Left lung (tissue), 10 donors: ENCODE results near the gene YIPF4. TPM values are rescaled to one million over a fixed set of nuclear protein-coding genes. Genes with fewer than 3 reads are reported as not detected.

Experiments
- ATAC-seq: fragments of 200-7000 bp; cut with Tn5 transposase; one replicate; pipeline ENCODE4 v1.9.1; 2020; ENCODE audit warnings: moderate library complexity
- DNase-seq, 4 donors: peaks; one replicate each; pipeline ENCODE4 v3.0.0-alpha.2; 2013 to 2020
- H3K27ac ChIP-seq, 2 donors: fragments of 200-600 bp; sonication (generic) in 1 of 2; one replicate each; pipeline versions ENCODE4 v1.5.0 to v1.8.0; 2020 to 2021
- H3K27me3 ChIP-seq, 2 donors: fragments of 200-600 bp; sonication (generic) in 1 of 2; one replicate each; pipeline versions ENCODE4 v1.5.0 to v1.8.0; 2020 to 2021
- H3K36me3 ChIP-seq, 2 donors: fragments of 200-600 bp; sonication (generic) in 1 of 2; one replicate each; pipeline versions ENCODE4 v1.5.0 to v1.8.0; 2020 to 2021
- H3K4me1 ChIP-seq, 2 donors: fragments of 200-600 bp; one replicate each; pipeline ENCODE4 v1.8.0; 2021
- H3K4me3 ChIP-seq, 2 donors: fragments of 200-600 bp; sonication (generic) in 1 of 2; one replicate each; pipeline versions ENCODE4 v1.5.0 to v1.8.0; 2020 to 2021; ENCODE audit warnings: mild to moderate bottlenecking in 1 of 2
- H3K9me3 ChIP-seq, 2 donors: fragments of 200-600 bp; sonication (generic) in 1 of 2; one replicate each; pipeline versions ENCODE4 v1.5.0 to v1.8.0; 2020 to 2021
- CTCF ChIP-seq, 2 donors: fragments of 200-600 bp; sonication (generic) in 1 of 2; IDR thresholded peaks; one replicate each; pipeline versions ENCODE4 v1.5.0 to v1.8.0; 2021; ENCODE audit warnings: antibody characterized with exemption in 2 of 2
- intact Hi-C, 2 donors: fragments of 100-400 bp; cut with DNase I; formaldehyde crosslinking; loops; one replicate each; pipeline versions ENCODE4 v1.11.2 to v1.14.2; 2022
- polyA plus RNA-seq, 6 donors: library from polyadenylated mRNA; unstranded; fragments of 120-200 nt; gene quantifications; one replicate each; pipeline ENCODE4 v1.2.1, GENCODE V29; 2013; ENCODE audit not compliant: insufficient read length in 6 of 6
- total RNA-seq, 2 donors: library from RNA; stranded (reverse); fragmentation: NEBNext Ultra II Directional; extraction: Animal tissue kit (Norgen Biotek cat#: 25700); gene quantifications; one replicate each; pipeline ENCODE4 v1.2.1, GENCODE V29; 2021
- donor health status: DM: no; HTN: yes; CAD: no.
- donor health status: DM: no; HTN: no; CAD: no.

YIPF4 gene
- total and polyA plus RNA-seq, 8 donors, result 50.5 to 68.1 (median 56.2) TPM

DNA sequence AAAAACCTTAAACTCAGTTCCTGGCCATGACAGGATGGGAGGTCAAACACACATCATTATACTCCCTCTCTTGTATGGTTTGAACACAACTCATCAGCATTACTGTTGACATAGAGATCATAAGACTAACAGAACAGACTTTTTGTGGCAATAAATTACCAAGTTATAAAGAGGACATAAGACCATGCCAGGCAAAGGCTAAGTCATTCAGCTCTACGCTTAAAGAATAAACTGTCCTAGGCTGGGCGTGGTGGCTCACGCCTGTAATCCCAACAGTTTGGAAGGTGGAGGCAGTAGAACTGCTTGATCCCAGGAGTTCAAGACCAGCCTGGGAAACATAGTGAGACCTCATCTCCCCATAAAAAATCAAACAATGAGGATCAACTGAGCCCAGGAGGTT, 29.4 kb upstream of the YIPF4 start:
- TF ChIP-seq CTCF (IDR thresholded peaks at IDR 0.05), result no peak
- H3K27ac ChIP-seq, result no peak overlapping the region
- ATAC-seq, result no peak
- H3K27me3 ChIP-seq, result no peaks in the 10 kb centered on the region
- no peaks in the 10 kb centered on the region for H3K9me3 ChIP-seq
- no peak overlapping the region for H3K4me3 ChIP-seq
- intact Hi-C loops, result no loop called here
- DNase-seq, result no peak
- no peaks in the 10 kb centered on the region for H3K4me1 ChIP-seq
- peaks cover 0 to 65% of the 10 kb centered on the region in 2 donors for H3K36me3 ChIP-seq

GRCh38 chr2:32249731-32250236, 27.9 kb upstream of the YIPF4 start:
- Histone ChIP-seq H3K9me3 (no peaks in the 10 kb centered on the region), H3K4me3 (no peak overlapping the region), H3K27me3 (no peaks in the 10 kb centered on the region), H3K4me1 (no peaks in the 10 kb centered on the region), H3K36me3 (peaks cover 0 to 70% of the 10 kb centered on the region in 2 donors), H3K27ac (no peak overlapping the region)
- no peak for TF ChIP-seq CTCF (IDR thresholded peaks at IDR 0.05)
- ATAC-seq (no peak), DNase-seq (no peak)
- intact Hi-C loops, result no loop called here

GRCh38 chr2:32250290-32250689, 27.4 kb upstream of the YIPF4 start:
- H3K27ac ChIP-seq, result no peak overlapping the region
- peaks cover 0 to 73% of the 10 kb centered on the region in 2 donors for H3K36me3 ChIP-seq
- H3K9me3 ChIP-seq, result no peaks in the 10 kb centered on the region
- no peaks in the 10 kb centered on the region for H3K4me1 ChIP-seq
- DNase-seq (no peak), ATAC-seq (no peak)
- intact Hi-C loops, result no loop called here
- no peaks in the 10 kb centered on the region for H3K27me3 ChIP-seq
- no peak for TF ChIP-seq CTCF (IDR thresholded peaks at IDR 0.05)
- no peak overlapping the region for H3K4me3 ChIP-seq

DNA sequence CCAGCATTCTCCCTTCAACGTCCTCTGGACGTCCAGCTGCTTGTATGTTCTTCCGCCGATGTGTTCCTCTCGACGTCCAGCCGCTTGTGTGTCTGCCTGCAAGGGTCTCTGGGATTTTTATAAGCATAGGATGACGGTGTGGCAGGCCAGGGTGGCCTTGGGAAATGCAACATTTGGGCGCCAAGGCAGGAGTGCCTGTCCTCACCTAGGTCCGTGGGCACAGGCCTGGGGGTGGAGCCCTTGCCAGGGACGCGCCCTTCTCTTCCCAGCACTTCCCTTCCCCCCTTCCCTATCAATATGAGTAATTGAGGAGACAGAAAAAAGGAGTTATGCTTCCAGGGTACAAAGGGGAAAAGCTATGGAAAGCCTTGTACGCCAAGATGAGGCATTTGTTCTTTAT, 19.5 kb upstream of the YIPF4 start:
- Histone ChIP-seq H3K27ac (peak overlapping the region in 1 of 2 donors; percentile 33), H3K4me1 (peaks cover 0 to 16% of the 10 kb centered on the region in 2 donors), H3K36me3 (peaks cover 0 to 48% of the 10 kb centered on the region in 2 donors), H3K27me3 (no peaks in the 10 kb centered on the region), H3K4me3 (no peak overlapping the region), H3K9me3 (no peaks in the 10 kb centered on the region)
- no peak for ATAC-seq
- no peak for DNase-seq
- TF ChIP-seq CTCF (IDR thresholded peaks at IDR 0.05), result no peak
- intact Hi-C loops, result no loop called here

DNA sequence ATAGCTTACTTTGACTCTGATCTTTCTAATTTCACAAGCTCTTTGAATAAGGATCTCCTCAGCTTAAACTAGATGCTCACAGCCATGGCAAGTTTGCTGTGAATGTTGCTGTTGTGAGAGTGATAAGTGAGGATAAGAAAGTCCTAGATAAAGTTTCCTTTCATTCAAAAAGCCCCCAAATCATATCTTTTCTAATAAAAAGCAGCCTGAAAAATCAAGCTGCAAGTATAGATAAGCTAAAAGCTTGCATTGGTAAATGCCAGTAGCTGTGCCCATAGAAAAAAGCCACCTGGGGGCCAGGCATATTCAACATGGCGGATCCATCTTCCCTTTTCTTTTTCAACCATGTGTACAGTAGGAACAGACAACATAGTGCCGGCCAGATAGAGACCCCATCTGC, 17.3 kb upstream of the YIPF4 start:
- H3K4me1 ChIP-seq, result peaks cover 0 to 16% of the 10 kb centered on the region in 2 donors
- no peak for TF ChIP-seq CTCF (IDR thresholded peaks at IDR 0.05)
- intact Hi-C loops, result no loop called here
- H3K9me3 ChIP-seq, result no peaks in the 10 kb centered on the region
- H3K36me3 ChIP-seq, result peaks cover 0 to 27% of the 10 kb centered on the region in 2 donors
- H3K4me3 ChIP-seq, result no peak overlapping the region
- DNase-seq (no peak), ATAC-seq (no peak)
- no peak overlapping the region for H3K27ac ChIP-seq
- no peaks in the 10 kb centered on the region for H3K27me3 ChIP-seq
